Lung (tissue), 12 donors: ENCODE results near the gene GDPD3. TPM values are rescaled to one million over a fixed set of nuclear protein-coding genes. Genes with fewer than 3 reads are reported as not detected.

Experiments used
- ATAC-seq: fragments of 200-7000 bp; cut with Tn5 transposase; one replicate; pipeline ENCODE4 v1.9.1; 2020; ENCODE audit warnings: moderate number of reproducible peaks; ENCODE audit not compliant: insufficient read depth, low FRiP score
- DNase-seq, 3 donors: peaks; one replicate each; pipeline ENCODE4 v3.0.0-alpha.2; 2013 to 2017
- H3K27ac ChIP-seq, 2 donors: one replicate each; pipeline ENCODE4 v1.5.1; 2013; ENCODE audit warnings: mild to moderate bottlenecking in 2 of 2, moderate library complexity in 2 of 2, control low read depth in 1 of 2, inconsistent platforms in 1 of 2, low read depth in 1 of 2, low read length in 1 of 2
- H3K27me3 ChIP-seq, 3 donors: one replicate each; pipeline ENCODE4 v1.5.1; 2013; ENCODE audit warnings: low read length in 2 of 3; ENCODE audit not compliant: control insufficient read depth in 3 of 3, insufficient read depth in 3 of 3
- H3K36me3 ChIP-seq, 4 donors: one replicate each; pipeline ENCODE4 v1.5.1; 2013; ENCODE audit warnings: low read length in 4 of 4, mild to moderate bottlenecking in 1 of 4, moderate library complexity in 1 of 4; ENCODE audit not compliant: control insufficient read depth in 4 of 4, insufficient read depth in 4 of 4
- H3K4me1 ChIP-seq, 5 donors: one replicate each; pipeline ENCODE4 v1.5.1; 2013; ENCODE audit warnings: low read length in 5 of 5, mild to moderate bottlenecking in 2 of 5, moderate library complexity in 1 of 5; ENCODE audit not compliant: control insufficient read depth in 5 of 5, insufficient read depth in 5 of 5
- H3K4me3 ChIP-seq: one replicate; pipeline ENCODE4 v1.5.1; 2013; ENCODE audit warnings: mild to moderate bottlenecking, control low read depth, moderate library complexity
- H3K9ac ChIP-seq, 2 donors: one replicate each; pipeline ENCODE4 v1.5.1; 2013; ENCODE audit warnings: low read length in 2 of 2, control low read depth in 1 of 2; ENCODE audit not compliant: insufficient read depth in 1 of 2
- H3K9me3 ChIP-seq, 4 donors: one replicate each; pipeline ENCODE4 v1.5.1; 2013; ENCODE audit warnings: low read length in 3 of 4, mild to moderate bottlenecking in 1 of 4, moderate library complexity in 1 of 4; ENCODE audit not compliant: control insufficient read depth in 4 of 4, insufficient read depth in 3 of 4
- CTCF ChIP-seq: IDR thresholded peaks from 2 replicates; pipeline ENCODE4 v1.5.1; 2012; ENCODE audit warnings: mild to moderate bottlenecking; ENCODE audit errors: control extremely low read depth, extremely low read depth
- WGBS, 2 donors: extraction: QIAGEN DNeasy Blood & Tissue Kit; methylation state at CpG; one replicate each; pipeline ENCODE4 v1.1.7; 2013; 5-methylcytosine and 5-hydroxymethylcytosine counted together
- polyA plus RNA-seq, 2 donors: library from polyadenylated mRNA; stranded (reverse); fragments of 200-250 nt; gene quantifications; one replicate each; pipeline ENCODE4 v1.2.1, GENCODE V29; 2013
- total RNA-seq, 2 donors: library from RNA; depleted of rRNA in 1 of 2; stranded (reverse); fragments of >200 nt in 1 of 2; gene quantifications; one replicate each; pipeline ENCODE4 v1.2.1, GENCODE V29; 2014 to 2021
- donor health status: control.
- donor health status: control.
- donor health status: Bipolar disorder and iron deficiency.
- donor health status: healthy.
- donor health status: DM: yes; HTN: yes; CAD: no.

GDPD3 gene
- total and polyA plus RNA-seq, 4 donors, result 4.1 to 6.0 (median 5.5) TPM

- H3K9me3 ChIP-seq, result no peaks in the 10 kb centered on the region
- H3K9ac ChIP-seq, result peak within 1 kb of the TSS; percentile 85 to 90
- H3K4me1 ChIP-seq, result peaks cover 4 to 20% (median 8%) of the 10 kb centered on the region in 5 donors
- H3K4me3 ChIP-seq, result peak within 1 kb of the TSS; percentile 98
- no peaks in the 10 kb centered on the region for H3K27me3 ChIP-seq
- peak; percentile 9 for TF ChIP-seq CTCF
- ATAC-seq (peak; percentile 94), DNase-seq (peak; percentile 92 to 94 (median 93))
- H3K27ac ChIP-seq, result peak within 1 kb of the TSS; percentile 78 to 92
- 1 to 2% methylated on average over 46 to 67 of the region's 67 CpGs for WGBS, 2 donors
- peaks cover 2 to 31% (median 18%) of the 10 kb centered on the region in 4 donors for H3K36me3 ChIP-seq
Observed at GRCh38 chr16:30075503-30076275, 37.6 kb downstream of the GDPD3 start, which contains the start of gene PPP4C. PPP4C (plus strand) TSS chr16:30075994; CDS start chr16:30076378, 384 bp downstream.

- H3K27me3 ChIP-seq, result no peaks in the 10 kb centered on the region
- no peak for TF ChIP-seq CTCF
- peaks cover 0 to 17% (median 12%) of the 10 kb centered on the region in 5 donors for H3K4me1 ChIP-seq
Observed at GRCh38 chr16:30070490-30070889, 42.8 kb downstream of the GDPD3 start.

DNA sequence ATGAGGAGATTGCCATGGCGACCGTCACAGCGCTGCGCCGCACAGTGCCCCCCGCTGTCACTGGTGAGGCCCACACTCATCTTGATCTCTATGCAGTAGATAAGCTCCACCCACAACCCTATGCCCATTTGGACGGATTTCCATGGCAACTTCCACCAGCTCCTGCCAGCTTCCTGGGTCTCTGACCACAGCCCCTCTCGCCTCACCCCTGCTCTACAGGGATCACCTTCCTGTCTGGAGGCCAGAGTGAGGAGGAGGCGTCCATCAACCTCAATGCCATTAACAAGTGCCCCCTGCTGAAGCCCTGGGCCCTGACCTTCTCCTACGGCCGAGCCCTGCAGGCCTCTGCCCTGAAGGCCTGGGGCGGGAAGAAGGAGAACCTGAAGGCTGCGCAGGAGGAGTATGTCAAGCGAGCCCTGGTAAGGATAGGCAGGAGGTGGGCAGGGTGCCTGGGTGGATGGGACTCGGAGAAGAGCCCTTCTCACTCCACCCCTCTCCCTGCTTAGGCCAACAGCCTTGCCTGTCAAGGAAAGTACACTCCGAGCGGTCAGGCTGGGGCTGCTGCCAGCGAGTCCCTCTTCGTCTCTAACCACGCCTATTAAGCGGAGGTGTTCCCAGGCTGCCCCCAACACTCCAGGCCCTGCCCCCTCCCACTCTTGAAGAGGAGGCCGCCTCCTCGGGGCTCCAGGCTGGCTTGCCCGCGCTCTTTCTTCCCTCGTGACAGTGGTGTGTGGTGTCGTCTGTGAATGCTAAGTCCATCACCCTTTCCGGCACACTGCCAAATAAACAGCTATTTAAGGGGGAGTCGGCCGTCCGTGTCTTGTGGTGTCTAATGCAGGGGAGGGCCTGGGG, 43.5 kb downstream of the GDPD3 start:
- Histone ChIP-seq H3K27ac (peak overlapping the region in 1 of 2 donors; percentile 9), H3K4me1 (peaks cover 0 to 14% (median 12%) of the 10 kb centered on the region in 5 donors), H3K27me3 (no peaks in the 10 kb centered on the region), H3K4me3 (no peak overlapping the region), H3K9me3 (no peaks in the 10 kb centered on the region), H3K9ac (no peak overlapping the region), H3K36me3 (peaks cover 16 to 46% (median 33%) of the 10 kb centered on the region in 4 donors)
- DNase-seq (no peak), ATAC-seq (no peak)
- 78 to 82% methylated on average over 31 of the region's 31 CpGs for WGBS, 2 donors
- no peak for TF ChIP-seq CTCF

More at GRCh38 chr16:30070490-30070889, 42.8 kb downstream of the GDPD3 start:
- Histone ChIP-seq H3K9ac (no peak overlapping the region), H3K9me3 (no peaks in the 10 kb centered on the region), H3K36me3 (peaks cover 16 to 46% (median 33%) of the 10 kb centered on the region in 4 donors), H3K27ac (no peak overlapping the region), H3K4me3 (no peak overlapping the region)
- no peak for ATAC-seq
- DNase-seq, result no peak
